T1000 (cell line): ENCODE measurements around the gene MSI2.

Source experiments
- DNase-seq: peaks from one replicate; lab custom pipeline; 2025; ENCODE audit warnings: mixed read lengths; lab: John Stamatoyannopoulos, UW

Gene MSI2

GRCh38 chr17:57541472-57542394, 285.4 kb downstream of the MSI2 start:
- DNase-seq: peak; percentile 69

- DNase-seq: no peak
Observed at GRCh38 chr17:57542510-57542909, 286.2 kb downstream of the MSI2 start.

- no peak for DNase-seq
Observed at GRCh38 chr17:57543230-57543629, 286.9 kb downstream of the MSI2 start.

GRCh38 chr17:57544401-57544800, 288.1 kb downstream of the MSI2 start:
- no peak for DNase-seq

- no peak for DNase-seq
Observed at GRCh38 chr17:57544834-57545463, 288.6 kb downstream of the MSI2 start.

- DNase-seq: no peak
Observed at GRCh38 chr17:57545731-57546342, 289.5 kb downstream of the MSI2 start.

- DNase-seq: no peak
Observed at GRCh38 chr17:57548421-57549410, 292.4 kb downstream of the MSI2 start.

- no peak for DNase-seq
Observed at GRCh38 chr17:57549468-57549867, 293.1 kb downstream of the MSI2 start.

GRCh38 chr17:57550016-57550415, 293.7 kb downstream of the MSI2 start:
- DNase-seq: no peak

- no peak for DNase-seq
Observed at GRCh38 chr17:57550668-57551315, 294.5 kb downstream of the MSI2 start.

GRCh38 chr17:57551321-57552079, 295.2 kb downstream of the MSI2 start:
- DNase-seq: no peak

- DNase-seq: no peak
Observed at GRCh38 chr17:57552114-57552624, 295.8 kb downstream of the MSI2 start.

- peak; percentile 42 for DNase-seq
Observed at GRCh38 chr17:57553526-57553925, 297.2 kb downstream of the MSI2 start.

- DNase-seq: no peak
Observed at GRCh38 chr17:57553991-57554825, 297.9 kb downstream of the MSI2 start.

GRCh38 chr17:57554826-57555635, 298.7 kb downstream of the MSI2 start:
- DNase-seq: no peak

GRCh38 chr17:57555636-57556175, 299.4 kb downstream of the MSI2 start:
- DNase-seq: no peak

GRCh38 chr17:57556320-57556719, 300.0 kb downstream of the MSI2 start:
- no peak for DNase-seq

GRCh38 chr17:57556977-57557376, 300.7 kb downstream of the MSI2 start:
- no peak for DNase-seq
